Measurements from ENCODE around the gene NGF.

DNA sequence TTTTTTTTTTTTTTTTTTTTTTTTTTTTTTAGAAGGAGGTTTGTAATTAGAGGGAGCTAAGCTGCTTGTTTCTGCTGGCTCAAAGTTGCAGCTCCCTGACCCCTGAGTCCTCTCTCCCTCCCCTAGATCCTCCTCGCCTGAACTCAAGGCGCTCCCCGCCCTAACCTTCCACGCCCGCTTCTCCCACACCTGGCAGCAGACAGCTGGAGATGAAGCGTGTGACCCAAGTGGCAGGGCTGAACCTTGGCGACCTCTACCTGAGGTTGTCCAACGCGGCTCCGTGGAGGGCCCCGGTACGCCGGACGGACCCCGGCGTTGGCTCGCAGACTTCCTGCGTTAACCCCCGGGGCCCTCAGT is 795 bp downstream of the NGF start:
- TF ChIP-seq EZH2 (IDR thresholded peaks at IDR 0.05; ENCODE audit: low read depth, low read length, severe bottlenecking): no peak
- TF ChIP-seq EGR1 (IDR thresholded peaks at IDR 0.05; ENCODE audit: borderline replicate concordance, low read depth, low read length): no peak
- TF ChIP-seq POLR2A (IDR thresholded peaks at IDR 0.05; ENCODE audit: control extremely low read depth in 1 of 2, low read depth in 2 of 2, low read length in 2 of 2): no peak
- no peak for TF ChIP-seq POLR2AphosphoS5 (IDR thresholded peaks at IDR 0.05; ENCODE audit: low read depth, low read length)
- TF ChIP-seq CTCF (IDR thresholded peaks at IDR 0.05; ENCODE audit: control extremely low read depth in 1 of 3, insufficient read depth in 1 of 3, low read depth in 1 of 3, low read length in 3 of 3): no peak
- no peak for TF ChIP-seq SIX5 (IDR thresholded peaks at IDR 0.05; ENCODE audit: low read depth, low read length)
- TF ChIP-seq, protein P1, sequence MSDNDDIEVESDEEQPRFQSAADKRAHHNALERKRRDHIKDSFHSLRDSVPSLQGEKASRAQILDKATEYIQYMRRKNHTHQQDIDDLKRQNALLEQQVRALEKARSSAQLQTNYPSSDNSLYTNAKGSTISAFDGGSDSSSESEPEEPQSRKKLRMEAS (IDR thresholded peaks at IDR 0.05): no peak
- no peak for TF ChIP-seq TCF12 (IDR thresholded peaks at IDR 0.05; ENCODE audit: low read depth, low read length)
- TF ChIP-seq TBP (IDR thresholded peaks at IDR 0.05; ENCODE audit: low read depth, low read length): no peak
- TF ChIP-seq TAF1 (IDR thresholded peaks at IDR 0.05; ENCODE audit: low read depth, low read length): no peak
- no peak for TF ChIP-seq SIN3A (conservative IDR thresholded peaks at IDR 0.05 in 1 of 2, IDR thresholded peaks at IDR 0.05 in 1 of 2; ENCODE audit: low read depth in 1 of 2, low read length in 2 of 2)
- TF ChIP-seq GABPA (IDR thresholded peaks at IDR 0.05; ENCODE audit: borderline replicate concordance, insufficient read depth, low read length): no peak
- TF ChIP-seq SP1 (IDR thresholded peaks at IDR 0.05; ENCODE audit: low read depth, low read length): no peak

Data from H1 (cell line).